Osteocyte (in vitro differentiated cells): ENCODE results near the gene PKNOX2. TPM values are rescaled to one million over a fixed set of nuclear protein-coding genes. Genes with fewer than 3 reads are reported as not detected.
A peak's percentile ranks its signal among the peaks of the same experiment; 100 is the strongest.

Experiments
- DNase-seq: peaks from one replicate; pipeline ENCODE4 v3.0.0; 2021; ENCODE audit warnings: mixed read lengths; ENCODE audit not compliant: unreplicated experiment; ENCODE audit errors: extremely low spot score
- H3K27ac Mint-ChIP-seq: one replicate; pipeline ENCODE4 v1.8.0; 2021; ENCODE audit warnings: mild to moderate bottlenecking, mixed read lengths; ENCODE audit not compliant: unreplicated experiment
- H3K27me3 Mint-ChIP-seq: one replicate; pipeline ENCODE4 v1.8.0; 2021; ENCODE audit warnings: mixed read lengths; ENCODE audit not compliant: unreplicated experiment
- H3K36me3 Mint-ChIP-seq: one replicate; pipeline ENCODE4 v1.8.0; 2021; ENCODE audit warnings: mixed read lengths; ENCODE audit not compliant: unreplicated experiment
- H3K4me1 Mint-ChIP-seq: one replicate; pipeline ENCODE4 v1.8.0; 2021; ENCODE audit warnings: mixed read lengths; ENCODE audit not compliant: unreplicated experiment
- H3K4me3 Mint-ChIP-seq: one replicate; pipeline ENCODE4 v1.8.0; 2021; ENCODE audit warnings: mild to moderate bottlenecking, moderate library complexity, mixed read lengths; ENCODE audit not compliant: unreplicated experiment
- H3K9me3 Mint-ChIP-seq: one replicate; pipeline ENCODE4 v1.8.0; 2021; ENCODE audit warnings: mixed read lengths; ENCODE audit not compliant: unreplicated experiment
- CTCF ChIP-seq: fragments of 200-600 bp; sonication (generic); IDR thresholded peaks from 2 replicates; pipeline ENCODE4 v1.5.0; 2021; ENCODE audit warnings: antibody characterized with exemption, mild to moderate bottlenecking, moderate library complexity
- total RNA-seq: library from RNA; stranded (reverse); gene quantifications from 2 replicates; pipeline ENCODE4 v1.2.1, GENCODE V29; 2021

PKNOX2 gene
- total RNA-seq, 1 donor from 2014 or later: 89.3 TPM

GRCh38 chr11:125138966-125139365 lies 25.6 kb upstream of the PKNOX2 start:
- H3K9me3 Mint-ChIP-seq: no peaks in the 10 kb centered on the region
- H3K4me1 Mint-ChIP-seq: peaks cover 11% of the 10 kb centered on the region
- H3K36me3 Mint-ChIP-seq: no peaks in the 10 kb centered on the region
- DNase-seq: no peak
- H3K27me3 Mint-ChIP-seq: no peaks in the 10 kb centered on the region
- H3K4me3 Mint-ChIP-seq: no peak overlapping the region
- TF ChIP-seq CTCF: no peak
- no peak overlapping the region for H3K27ac Mint-ChIP-seq

- no peak overlapping the region for H3K27ac Mint-ChIP-seq
- H3K27me3 Mint-ChIP-seq: no peaks in the 10 kb centered on the region
- H3K4me3 Mint-ChIP-seq: no peak overlapping the region
- no peaks in the 10 kb centered on the region for H3K36me3 Mint-ChIP-seq
- no peak for DNase-seq
- no peak for TF ChIP-seq CTCF
- peaks cover 11% of the 10 kb centered on the region for H3K4me1 Mint-ChIP-seq
- H3K9me3 Mint-ChIP-seq: no peaks in the 10 kb centered on the region
These were observed 24.8 kb upstream of the PKNOX2 start for GRCh38 chr11:125139778-125140177.

GRCh38 chr11:125140233-125140632 lies 24.3 kb upstream of the PKNOX2 start:
- H3K4me3 Mint-ChIP-seq: no peak overlapping the region
- TF ChIP-seq CTCF: no peak
- no peak overlapping the region for H3K27ac Mint-ChIP-seq
- peaks cover 11% of the 10 kb centered on the region for H3K4me1 Mint-ChIP-seq
- no peaks in the 10 kb centered on the region for H3K36me3 Mint-ChIP-seq
- H3K27me3 Mint-ChIP-seq: no peaks in the 10 kb centered on the region
- DNase-seq: no peak
- no peaks in the 10 kb centered on the region for H3K9me3 Mint-ChIP-seq

GRCh38 chr11:125141178-125141577 lies 23.4 kb upstream of the PKNOX2 start:
- H3K4me1 Mint-ChIP-seq: peaks cover 11% of the 10 kb centered on the region
- no peaks in the 10 kb centered on the region for H3K36me3 Mint-ChIP-seq
- H3K27ac Mint-ChIP-seq: no peak overlapping the region
- no peak overlapping the region for H3K4me3 Mint-ChIP-seq
- no peaks in the 10 kb centered on the region for H3K9me3 Mint-ChIP-seq
- no peak for TF ChIP-seq CTCF
- no peak for DNase-seq
- no peaks in the 10 kb centered on the region for H3K27me3 Mint-ChIP-seq

- no peaks in the 10 kb centered on the region for H3K27me3 Mint-ChIP-seq
- peaks cover 19% of the 10 kb centered on the region for H3K4me1 Mint-ChIP-seq
- no peaks in the 10 kb centered on the region for H3K9me3 Mint-ChIP-seq
- no peak overlapping the region for H3K27ac Mint-ChIP-seq
- DNase-seq: peak; percentile 87
- H3K36me3 Mint-ChIP-seq: no peaks in the 10 kb centered on the region
- no peak overlapping the region for H3K4me3 Mint-ChIP-seq
- TF ChIP-seq CTCF: peak; percentile 97
These were observed 22.6 kb upstream of the PKNOX2 start for GRCh38 chr11:125141686-125142535.
